NCI-H1417 treated with DMSO at 0.1 percent for 48 hours (cell line): ENCODE measurements around the gene RNF186.
"Not testable (repeated sequence)": the region's sequence is repeated elsewhere in the genome, so short reads cannot be mapped to it uniquely, and the experiment has no call there.

ENCODE experiments used
- DNase-seq: peaks from one replicate; lab custom pipeline; 2025; lab: John Stamatoyannopoulos, UW

Gene RNF186

DNA sequence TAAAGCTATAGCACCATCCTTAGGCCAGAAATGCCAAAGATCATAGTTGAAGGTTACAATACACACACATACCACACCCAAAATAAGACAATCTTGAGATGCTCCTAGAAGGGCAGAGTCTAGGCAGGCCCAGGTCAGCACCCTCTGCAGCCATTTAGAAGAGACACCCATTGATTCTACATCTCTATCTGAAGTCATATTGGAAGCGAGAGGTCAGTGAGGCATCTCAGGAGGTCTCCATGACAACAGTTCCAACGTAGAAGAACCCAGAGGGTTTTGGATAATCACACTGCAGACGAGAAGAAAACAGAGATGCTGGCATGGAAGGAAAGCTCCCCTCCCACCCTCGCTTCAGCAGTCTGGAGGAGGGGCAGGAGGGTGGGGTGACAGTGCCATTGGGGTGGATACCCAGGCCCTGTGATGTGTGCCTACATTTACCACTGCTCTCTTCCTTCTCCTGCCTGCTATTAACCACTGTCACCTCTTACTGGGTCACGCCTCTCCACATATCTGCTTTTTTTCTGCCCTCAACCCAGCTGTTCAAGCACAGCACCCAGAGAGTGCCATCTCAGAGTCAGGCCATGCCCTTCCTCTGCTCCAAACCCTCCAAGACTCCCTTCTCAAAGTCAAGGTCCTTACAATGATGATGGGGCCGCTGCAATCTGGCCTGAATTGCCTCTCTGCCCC is 21.6 kb downstream of the RNF186 start:
- no peak for DNase-seq

DNA sequence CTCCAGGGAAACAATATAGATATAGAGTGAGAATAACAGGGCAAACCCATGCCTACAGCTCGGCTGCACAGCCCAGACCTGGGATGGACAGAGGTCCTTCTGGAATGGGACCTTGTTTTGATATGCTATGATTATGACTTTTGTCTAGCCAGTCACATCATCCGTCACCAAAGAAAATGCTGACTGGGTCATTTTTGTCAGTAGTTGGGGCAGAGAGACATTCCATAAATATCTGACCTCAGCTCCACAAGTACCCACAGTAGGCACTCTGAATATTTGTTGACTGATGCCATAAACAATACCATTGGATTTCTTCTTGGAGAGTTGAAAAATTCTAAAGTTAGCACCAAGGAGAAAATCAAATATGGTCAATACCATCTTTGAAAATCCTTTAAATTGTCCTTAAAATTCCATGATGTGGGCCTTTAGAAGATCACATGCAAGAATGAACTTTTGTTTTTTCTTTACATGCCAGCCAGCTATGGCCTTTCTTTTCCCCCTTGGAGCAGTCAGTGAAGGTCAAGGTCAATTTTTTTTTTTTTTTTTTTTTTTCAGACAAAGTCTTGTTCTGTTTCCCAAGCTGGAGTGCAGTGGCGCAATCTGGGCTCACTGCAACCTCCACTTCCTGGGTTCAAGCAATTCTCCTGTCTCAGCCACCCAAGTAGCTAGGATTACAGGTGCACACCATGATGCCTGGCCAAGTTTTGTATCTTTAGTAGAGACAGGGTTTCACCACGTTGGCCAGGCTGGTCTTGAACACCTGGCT is 22.7 kb downstream of the RNF186 start:
- DNase-seq: no peak

- DNase-seq: not testable (repeated sequence)
These were observed 24.8 kb downstream of the RNF186 start for GRCh38 chr1:19790061-19790975.

DNA sequence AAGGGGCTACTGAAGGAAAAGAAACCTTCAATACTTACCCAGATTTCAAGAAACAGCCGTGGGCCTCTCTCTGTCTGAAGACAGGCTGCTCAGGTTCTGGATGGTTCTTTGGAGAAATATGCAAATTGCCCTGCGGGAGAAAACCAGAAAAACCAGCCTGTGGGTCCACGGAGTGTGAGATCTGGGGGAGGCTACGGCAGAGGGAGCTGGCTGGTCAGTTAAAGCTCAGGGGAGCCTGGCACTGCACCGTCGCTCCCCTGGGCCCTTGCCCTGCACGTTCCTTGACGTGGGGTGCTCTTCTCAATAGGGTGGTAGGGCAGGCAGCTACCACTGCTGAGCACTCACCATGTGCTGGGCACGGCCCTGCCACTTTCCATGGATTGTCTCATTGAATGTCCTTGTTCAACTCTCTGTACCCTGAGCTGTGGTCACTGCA is 28.1 kb downstream of the RNF186 start:
- no peak for DNase-seq

- DNase-seq: no peak
These were observed 29.4 kb downstream of the RNF186 start for GRCh38 chr1:19785660-19786059.

- DNase-seq: no peak
These were observed 34.7 kb downstream of the RNF186 start for GRCh38 chr1:19780267-19780877.

- no peak for DNase-seq
These were observed 38.1 kb downstream of the RNF186 start for GRCh38 chr1:19776933-19777332.

DNA sequence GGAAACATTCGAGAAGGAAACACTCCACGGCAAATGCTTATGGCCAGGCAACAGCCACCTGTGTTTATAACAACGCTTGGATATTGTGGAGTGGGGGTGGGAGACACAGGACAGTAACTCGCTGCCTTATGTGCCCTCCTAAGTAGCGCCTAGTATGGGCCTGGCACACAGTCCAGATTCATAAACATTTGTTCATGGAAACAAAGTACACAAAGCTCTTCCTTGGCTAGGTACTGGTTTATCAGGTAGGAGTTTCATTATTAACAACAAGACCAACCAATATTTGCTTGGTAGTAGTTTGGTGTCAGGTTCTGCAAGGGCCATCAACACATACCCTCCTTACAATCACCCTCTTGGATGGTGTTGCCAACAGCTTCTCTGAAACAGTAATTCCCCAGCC is 38.8 kb downstream of the RNF186 start:
- DNase-seq: no peak

- DNase-seq: no peak
These were observed 39.3 kb downstream of the RNF186 start for GRCh38 chr1:19775831-19776230.

DNA sequence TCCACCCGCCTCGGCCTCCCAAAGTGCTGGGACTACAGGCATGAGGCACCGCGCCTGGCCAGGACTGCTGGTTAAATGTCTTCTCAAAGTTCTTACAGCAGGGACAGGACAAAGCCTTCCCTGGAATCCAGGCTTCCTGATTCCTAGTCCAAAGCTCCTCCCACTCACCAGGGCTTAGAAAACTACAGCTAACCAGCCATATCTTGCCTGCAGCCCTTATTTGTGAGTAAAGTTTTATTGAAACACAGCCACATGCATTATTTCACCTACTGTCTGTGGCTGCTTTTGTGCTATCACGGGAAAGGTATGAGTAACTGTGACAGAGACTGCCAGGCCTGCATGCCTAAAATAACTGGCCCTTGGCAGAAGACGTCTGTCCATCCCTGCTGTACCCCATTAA is 39.8 kb downstream of the RNF186 start:
- no peak for DNase-seq

- no peak for DNase-seq
These were observed 40.8 kb downstream of the RNF186 start for GRCh38 chr1:19774180-19774785.

GRCh38 chr1:19773485-19773884 is 41.6 kb downstream of the RNF186 start:
- DNase-seq: no peak

DNA sequence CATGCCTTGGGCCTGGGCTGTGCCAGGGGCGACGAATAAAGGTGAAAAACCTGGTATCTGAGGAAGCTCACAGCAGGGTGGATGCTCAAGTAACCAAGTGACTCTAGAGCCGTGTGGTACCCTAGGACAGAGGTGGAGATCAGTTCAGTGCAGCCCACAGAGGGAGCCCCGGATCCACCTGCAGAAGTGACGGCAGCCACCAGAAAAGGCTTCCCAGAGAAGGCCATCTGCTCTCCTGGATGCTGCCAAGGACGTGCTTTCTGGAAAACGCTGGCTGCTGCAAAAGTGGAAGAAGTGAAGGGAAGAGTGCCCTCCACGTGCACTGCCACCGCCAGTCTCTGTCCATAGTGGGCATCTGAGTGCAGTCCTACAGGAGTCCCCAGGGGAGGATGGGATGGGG is 43.0 kb downstream of the RNF186 start:
- DNase-seq: no peak

DNA sequence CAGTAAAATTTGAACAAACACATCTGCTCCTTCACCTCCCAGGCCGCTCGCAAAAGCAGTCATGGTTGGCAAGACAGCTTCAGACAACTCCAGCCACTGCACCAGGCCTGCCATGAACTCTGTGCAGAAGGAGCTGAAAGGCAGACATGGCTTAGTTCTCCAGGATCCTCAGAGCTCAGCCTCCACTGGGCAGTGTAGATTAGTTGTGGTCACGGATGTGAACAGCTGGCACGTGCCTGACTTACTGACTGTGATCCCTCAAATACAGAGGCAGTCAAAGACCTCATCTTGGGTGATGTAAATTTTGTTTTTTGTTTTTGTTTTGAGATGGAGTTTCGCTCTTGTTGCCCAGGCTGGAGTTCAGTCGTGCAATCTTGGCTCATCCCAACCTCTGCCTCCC is 43.7 kb downstream of the RNF186 start:
- DNase-seq: no peak

- DNase-seq: no peak
These were observed 44.5 kb downstream of the RNF186 start for GRCh38 chr1:19770436-19771190.

DNA sequence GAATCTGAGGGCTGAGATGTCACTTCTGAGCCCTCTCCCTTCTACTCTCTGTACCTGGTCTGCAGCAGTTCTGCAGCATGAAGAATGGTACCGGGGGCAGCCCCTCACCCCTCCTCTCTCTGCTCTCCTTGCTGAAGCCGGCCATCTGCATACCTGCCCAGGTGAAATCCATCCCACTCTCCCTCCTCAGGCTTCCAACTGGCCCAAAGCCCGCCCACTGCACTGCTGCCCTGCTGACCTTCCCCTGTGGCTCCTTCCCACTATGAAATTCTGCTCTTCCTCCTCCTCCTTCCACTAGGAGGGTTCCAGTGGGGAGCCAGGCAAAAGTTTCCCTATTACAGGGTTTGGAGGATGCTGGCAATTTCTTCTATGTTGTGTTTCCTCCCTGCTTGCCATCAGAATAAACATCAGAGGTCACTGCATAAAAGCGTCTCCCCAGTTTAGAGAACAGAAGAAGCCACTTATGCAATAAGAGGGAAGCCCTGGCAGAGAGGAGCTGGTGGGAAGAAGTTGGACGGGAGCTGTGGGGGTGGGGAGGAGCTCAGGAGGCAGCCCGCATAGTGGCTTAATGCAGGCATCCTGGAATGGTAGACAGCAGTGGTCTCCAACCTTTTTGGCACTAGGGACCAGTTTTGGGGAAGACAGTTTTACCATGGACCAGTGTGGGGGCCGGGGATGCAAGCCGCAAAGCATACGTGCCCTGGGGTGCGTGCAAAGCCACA is 45.7 kb downstream of the RNF186 start:
- no peak for DNase-seq

- DNase-seq: no peak
These were observed 46.5 kb downstream of the RNF186 start for GRCh38 chr1:19768353-19769210.

DNA sequence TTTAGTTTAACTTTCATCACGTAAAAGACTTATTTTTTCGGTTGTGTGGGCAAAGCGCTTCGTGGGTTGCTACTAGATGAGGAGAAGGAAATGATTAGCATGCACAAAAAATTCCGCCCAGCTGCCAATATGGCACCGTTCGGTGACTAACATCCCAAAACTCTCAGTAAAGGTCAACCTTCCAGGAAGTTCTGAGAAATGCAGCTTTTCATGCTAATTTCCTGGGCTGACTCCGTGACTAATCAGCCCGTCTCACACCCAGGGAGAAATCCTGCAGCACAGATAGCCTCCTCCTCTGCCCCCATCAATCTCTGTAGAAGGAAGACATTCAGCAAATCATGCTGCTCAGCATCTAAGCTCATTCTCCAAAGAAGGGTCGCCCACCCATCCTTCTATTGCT is 49.5 kb downstream of the RNF186 start:
- DNase-seq: no peak

GRCh38 chr1:19764848-19765247 is 50.2 kb downstream of the RNF186 start:
- DNase-seq: no peak
